HCT116 (cell line): ENCODE measurements around the gene WDR48. TPM values are rescaled to one million over a fixed set of nuclear protein-coding genes. Genes with fewer than 3 reads are reported as not detected.

Source experiments
- ATAC-seq: fragments of 200-7000 bp; cut with Tn5 transposase; 2 replicates; pipeline ENCODE4 v1.9.1; 2020; ENCODE audit warnings: mild to moderate bottlenecking, moderate library complexity
- BruUV-seq: library from RNA; stranded (reverse); fragments of 400-500 nt; replicated peaks from 2 replicates; lab custom pipeline; 2021; lab: Mats Ljungman, UMichigan
- CTCF ChIA-PET: fragments of 300-600 bp; sonication (Branson Sonifier 250); formaldehyde crosslinking; loops from one replicate; lab custom pipeline; 2021; ENCODE audit warnings: antibody characterized with exemption; lab: Charles Lee
- POLR2A ChIA-PET: fragments of 300-600, 350-600 bp; sonication (Branson Sonifier 250); formaldehyde crosslinking; loops from one replicate; lab custom pipeline; 2021; ENCODE audit warnings: antibody characterized with exemption; lab: Charles Lee
- RAD21 ChIA-PET, 2 experiments: fragments of 300-600 bp; sonication (Branson Sonifier 250); formaldehyde crosslinking; loops; one replicate each; lab custom pipeline; 2023; ENCODE audit warnings: low total read pairs in 2 of 2; ENCODE audit not compliant: uncharacterized antibody in 2 of 2, unreplicated experiment in 2 of 2, low non-redundant PET in 1 of 2; lab: Charles Lee
- DNase-seq: peaks from one replicate; pipeline ENCODE4 v3.0.0-alpha.2; 2010; ENCODE audit warnings: low read depth, low spot score
- H2AFZ ChIP-seq: fragments of 200-600 bp; shearing (Covaris generic), sonication (generic); 2 replicates; pipeline ENCODE4 v1.6.1; 2017; ENCODE audit warnings: low read depth, mixed run types, mixed read lengths, antibody characterized with exemption, low read length; ENCODE audit not compliant: poor library complexity, severe bottlenecking
- H3K27ac ChIP-seq: 2 replicates; pipeline ENCODE4 v1.5.1; 2012; ENCODE audit warnings: low read depth, low read length
- H3K27me3 ChIP-seq: fragments of 200-600 bp; sonication (generic); 2 replicates; pipeline ENCODE4 v1.6.1; 2016; ENCODE audit warnings: mixed run types, low read length, mixed read lengths; ENCODE audit not compliant: insufficient read depth
- H3K36me3 ChIP-seq, 2 experiments: fragments of 200-500 bp in 1 of 2; fragments of 200-600 bp in 1 of 2; sonication (Bioruptor generic) in 1 of 2; sonication (generic) in 1 of 2; 2 replicates each; pipeline versions ENCODE4 v1.5.1 to v1.6.1; 2014 to 2016; ENCODE audit warnings: low read length in 2 of 2, inconsistent platforms in 1 of 2, mixed read lengths in 1 of 2, mixed run types in 1 of 2; ENCODE audit not compliant: insufficient read depth in 2 of 2, control insufficient read depth in 1 of 2
- H3K4me1 ChIP-seq, 2 experiments: fragments of 200-600 bp in 1 of 2; sonication (generic) in 1 of 2; 2 replicates each; pipeline versions ENCODE4 v1.5.1 to v1.6.1; 2012 to 2017; ENCODE audit warnings: low read length in 2 of 2, inconsistent platforms in 1 of 2, mild to moderate bottlenecking in 1 of 2, mixed read lengths in 1 of 2, mixed run types in 1 of 2, moderate library complexity in 1 of 2; ENCODE audit not compliant: insufficient read depth in 2 of 2, control insufficient read depth in 1 of 2
- H3K4me2 ChIP-seq: fragments of 200-600 bp; sonication (generic); 2 replicates; pipeline ENCODE4 v1.6.1; 2017; ENCODE audit warnings: mixed run types, low read length, mixed read lengths
- H3K4me3 ChIP-seq, 2 experiments: fragments of 200-600 bp in 1 of 2; sonication (generic) in 1 of 2; replicated peaks in 1 of 2; 2 replicates each; pipeline ENCODE4 v1.5.1; 2011 to 2016; ENCODE audit warnings: low read length in 2 of 2, control low read depth in 1 of 2, low read depth in 1 of 2, mild to moderate bottlenecking in 1 of 2, mixed read lengths in 1 of 2, mixed run types in 1 of 2
- H3K79me2 ChIP-seq: fragments of 200-600 bp; sonication (generic); 2 replicates; pipeline ENCODE4 v1.6.1; 2017; ENCODE audit warnings: mild to moderate bottlenecking, mixed run types, low read length, moderate library complexity, mixed read lengths; ENCODE audit not compliant: insufficient read depth
- H3K9ac ChIP-seq: fragments of 200-600 bp; sonication (generic); 2 replicates; pipeline ENCODE4 v1.6.1; 2016; ENCODE audit warnings: low read length, mixed read lengths
- H3K9me2 ChIP-seq: fragments of 200-600 bp; sonication (generic), shearing (Covaris generic); 2 replicates; pipeline ENCODE4 v1.6.1; 2017; ENCODE audit warnings: mixed run types, mild to moderate bottlenecking, moderate library complexity; ENCODE audit not compliant: insufficient read depth
- H3K9me3 ChIP-seq, 2 experiments: fragments of 200-500 bp in 1 of 2; fragments of 200-600 bp in 1 of 2; sonication (Bioruptor generic) in 1 of 2; sonication (generic) in 1 of 2; 2 replicates each; pipeline ENCODE4 v1.6.1; 2014 to 2017; ENCODE audit warnings: low read length in 2 of 2, mixed read lengths in 2 of 2, inconsistent platforms in 1 of 2, low read depth in 1 of 2, mild to moderate bottlenecking in 1 of 2, mixed run types in 1 of 2, moderate library complexity in 1 of 2; ENCODE audit not compliant: control insufficient read depth in 1 of 2, insufficient read depth in 1 of 2
- H4K20me1 ChIP-seq: fragments of 200-600 bp; sonication (generic), shearing (Covaris generic); 2 replicates; pipeline ENCODE4 v1.6.1; 2017; ENCODE audit warnings: mixed run types, mild to moderate bottlenecking, moderate library complexity; ENCODE audit not compliant: insufficient read depth
- CBX3 ChIP-seq: IDR thresholded peaks from 2 replicates; pipeline ENCODE4 v1.6.1; 2012; ENCODE audit warnings: low read depth
- EGR1 ChIP-seq: IDR thresholded peaks from 2 replicates; pipeline ENCODE4 v1.6.1; 2012; ENCODE audit warnings: low read depth
- ELF1 ChIP-seq: IDR thresholded peaks from 2 replicates; pipeline ENCODE4 v1.6.1; 2012; ENCODE audit warnings: low read depth, borderline replicate concordance
- FOSL1 ChIP-seq: IDR thresholded peaks from 2 replicates; pipeline ENCODE4 v1.6.1; 2012; ENCODE audit warnings: low read depth
- SIN3A ChIP-seq: IDR thresholded peaks from 2 replicates; pipeline ENCODE4 v1.6.1; 2012; ENCODE audit warnings: low read depth
- SP1 ChIP-seq: IDR thresholded peaks from 2 replicates; pipeline ENCODE4 v1.6.1; 2012; ENCODE audit warnings: low read depth
- SRF ChIP-seq: IDR thresholded peaks from 2 replicates; pipeline ENCODE4 v1.6.1; 2012; ENCODE audit warnings: low read depth
- ZBTB33 ChIP-seq: IDR thresholded peaks from 2 replicates; pipeline ENCODE4 v1.6.1; 2011; ENCODE audit warnings: mild to moderate bottlenecking, low read length, moderate library complexity; ENCODE audit not compliant: insufficient replicate concordance; ENCODE audit errors: extremely low read depth
- ZNF274 ChIP-seq: fragments of 200-500 bp; sonication (Bioruptor generic); IDR thresholded peaks from 2 replicates; pipeline ENCODE4 v1.6.1; 2014; ENCODE audit warnings: mild to moderate bottlenecking, low read depth, low read length, inconsistent platforms
- intact Hi-C: fragments of 100-400 bp; cut with micrococcal nuclease; formaldehyde crosslinking; loops from 2 replicates; pipeline ENCODE4 v1.10.0; 2022
- total RNA-seq: library from RNA; stranded (reverse); gene quantifications from one replicate; pipeline ENCODE4 v1.2.1, GENCODE V29; 2021; ENCODE audit not compliant: unreplicated experiment
- TF ChIP-seq, protein P1 (sequence below): IDR thresholded peaks from 2 replicates; pipeline ENCODE4 v1.6.1; 2012
- TF ChIP-seq, protein P2 (sequence below), 3 experiments: fragments of 200-600 bp in 1 of 3; sonication (generic) in 1 of 3; IDR thresholded peaks in 2 of 3; conservative IDR thresholded peaks in 1 of 3; 2 replicates each; pipeline ENCODE4 v1.5.1; 2012 to 2017; ENCODE audit warnings: low read depth in 2 of 3, low read length in 2 of 3, antibody characterized with exemption in 1 of 3, borderline replicate concordance in 1 of 3, control low read depth in 1 of 3, mild to moderate bottlenecking in 1 of 3, mixed read lengths in 1 of 3, mixed run types in 1 of 3, moderate library complexity in 1 of 3; ENCODE audit not compliant: insufficient read depth in 1 of 3

Gene WDR48
- total RNA-seq, 1 experiment from 2014 or later: 35.6 TPM

GRCh38 chr3:39133822-39134221 is 82.0 kb downstream of the WDR48 start:
- CTCF ChIA-PET: no interaction called here
- TF ChIP-seq EGR1 (no peak), CBX3 (no peak), SRF (no peak), ELF1 (no peak), FOSL1 (no peak), ZNF274 (no peak), SP1 (no peak), SIN3A (no peak), ZBTB33 (no peak)
- TF ChIP-seq, protein P1, sequence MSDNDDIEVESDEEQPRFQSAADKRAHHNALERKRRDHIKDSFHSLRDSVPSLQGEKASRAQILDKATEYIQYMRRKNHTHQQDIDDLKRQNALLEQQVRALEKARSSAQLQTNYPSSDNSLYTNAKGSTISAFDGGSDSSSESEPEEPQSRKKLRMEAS: no peak
- TF ChIP-seq, protein P2, sequence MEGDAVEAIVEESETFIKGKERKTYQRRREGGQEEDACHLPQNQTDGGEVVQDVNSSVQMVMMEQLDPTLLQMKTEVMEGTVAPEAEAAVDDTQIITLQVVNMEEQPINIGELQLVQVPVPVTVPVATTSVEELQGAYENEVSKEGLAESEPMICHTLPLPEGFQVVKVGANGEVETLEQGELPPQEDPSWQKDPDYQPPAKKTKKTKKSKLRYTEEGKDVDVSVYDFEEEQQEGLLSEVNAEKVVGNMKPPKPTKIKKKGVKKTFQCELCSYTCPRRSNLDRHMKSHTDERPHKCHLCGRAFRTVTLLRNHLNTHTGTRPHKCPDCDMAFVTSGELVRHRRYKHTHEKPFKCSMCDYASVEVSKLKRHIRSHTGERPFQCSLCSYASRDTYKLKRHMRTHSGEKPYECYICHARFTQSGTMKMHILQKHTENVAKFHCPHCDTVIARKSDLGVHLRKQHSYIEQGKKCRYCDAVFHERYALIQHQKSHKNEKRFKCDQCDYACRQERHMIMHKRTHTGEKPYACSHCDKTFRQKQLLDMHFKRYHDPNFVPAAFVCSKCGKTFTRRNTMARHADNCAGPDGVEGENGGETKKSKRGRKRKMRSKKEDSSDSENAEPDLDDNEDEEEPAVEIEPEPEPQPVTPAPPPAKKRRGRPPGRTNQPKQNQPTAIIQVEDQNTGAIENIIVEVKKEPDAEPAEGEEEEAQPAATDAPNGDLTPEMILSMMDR (IDR thresholded peaks at IDR 0.05 in 2 of 3, conservative IDR thresholded peaks at IDR 0.05 in 1 of 3; ENCODE audit: borderline replicate concordance in 1 of 3, insufficient read depth in 1 of 3, low read depth in 2 of 3, low read length in 2 of 3): no peak
- TF ChIP-seq, all 23 proteins: peak for 0
- no peak overlapping the region for H2AFZ ChIP-seq
- intact Hi-C loops: no loop called here
- peaks cover 0 to 10% of the 10 kb centered on the region in 2 experiments; a peak in 1 of 4 replicates for H3K4me1 ChIP-seq
- DNase-seq (no peak), ATAC-seq (no peak)
- POLR2A ChIA-PET: no interaction called here
- no peak overlapping the region for H3K27ac ChIP-seq
- H3K9me3 ChIP-seq: no peaks in the 10 kb centered on the region
- H3K79me2 ChIP-seq: no peaks in the 10 kb centered on the region
- RAD21 ChIA-PET: no interaction called here
- H3K9me2 ChIP-seq: no peaks in the 10 kb centered on the region
- H3K4me3 ChIP-seq: no peak overlapping the region
- H3K36me3 ChIP-seq: no peaks in the 10 kb centered on the region
- no peaks in the 10 kb centered on the region for H3K27me3 ChIP-seq
- BruUV-seq: no TSS peak
- no peak overlapping the region for H3K9ac ChIP-seq
- no peaks in the 10 kb centered on the region for H4K20me1 ChIP-seq
- no peak overlapping the region for H3K4me2 ChIP-seq
